ENCODE data around the gene CHCHD6. TPM values are rescaled to one million over a fixed set of nuclear protein-coding genes. Genes with fewer than 3 reads are reported as not detected.

Gene CHCHD6
- total RNA-seq, 6 experiments from 2014 or later: 1.7 to 5.3 (median 4.2) TPM

DNA sequence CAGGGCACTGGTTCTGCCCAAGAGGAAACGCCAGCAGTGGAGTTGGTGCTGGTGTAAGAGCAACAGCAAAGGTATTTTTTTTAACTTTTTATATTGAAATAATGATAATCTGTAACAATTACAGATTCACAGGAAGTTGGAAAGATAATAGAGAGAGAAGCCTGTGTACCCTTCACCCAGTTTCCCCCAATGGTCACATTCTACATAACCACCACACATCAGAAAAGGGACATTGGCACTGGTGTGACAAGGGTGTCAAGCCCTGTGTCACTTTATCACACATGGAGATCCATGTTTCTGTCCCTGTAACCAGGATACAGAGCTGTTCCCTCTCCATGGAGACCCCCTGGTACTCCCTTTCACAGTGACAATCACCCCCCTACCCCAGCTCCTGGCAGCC, 269.8 kb downstream of the CHCHD6 start:
- H3K4me3 ChIP-seq: no peak overlapping the region
- H3K36me3 ChIP-seq: no peaks in the 10 kb centered on the region
- H3K27me3 ChIP-seq: no peaks in the 10 kb centered on the region
- no peaks in the 10 kb centered on the region for H3K9me3 ChIP-seq
- DNase-seq (no peak), ATAC-seq (no peak)
- TF ChIP-seq POLR2A (IDR thresholded peaks at IDR 0.05): no peak
- 50% methylated on average over 1 of the region's 1 CpG for whole genome bisulfite sequencing (ENCODE audit: insufficient coverage, low coverage, low lambda C conversion rate, missing lambda C conversion rate)
- no peak overlapping the region for H3K27ac ChIP-seq
- intact Hi-C loops (cut with DNase I): no loop called here
- no peaks in the 10 kb centered on the region for H3K4me1 ChIP-seq

- Histone ChIP-seq H3K27ac (no peak overlapping the region), H3K9me3 (no peaks in the 10 kb centered on the region), H3K4me1 (no peaks in the 10 kb centered on the region), H3K4me3 (no peak overlapping the region), H3K36me3 (no peaks in the 10 kb centered on the region), H3K27me3 (no peaks in the 10 kb centered on the region)
- 32% methylated on average over 3 of the region's 3 CpGs for WGBS (ENCODE audit: insufficient coverage, low coverage, low lambda C conversion rate, missing lambda C conversion rate)
- ATAC-seq (no peak), DNase-seq (no peak)
- intact Hi-C loops (cut with DNase I): no loop called here
- TF ChIP-seq POLR2A (IDR thresholded peaks at IDR 0.05): no peak
- no peak for TF ChIP-seq CTCF (IDR thresholded peaks at IDR 0.05)
These were observed 270.7 kb downstream of the CHCHD6 start for GRCh38 chr3:126974756-126975155.

- no CpG with 5 or more reads among the region's 7 CpGs for WGBS (ENCODE audit: insufficient coverage, low coverage, low lambda C conversion rate, missing lambda C conversion rate)
- Histone ChIP-seq H3K9me3 (no peaks in the 10 kb centered on the region), H3K27ac (no peak overlapping the region), H3K27me3 (no peaks in the 10 kb centered on the region), H3K36me3 (no peaks in the 10 kb centered on the region), H3K4me3 (no peak overlapping the region), H3K4me1 (no peaks in the 10 kb centered on the region)
- intact Hi-C loops (cut with DNase I): no loop called here
- no peak for DNase-seq
- no peak for TF ChIP-seq CTCF (IDR thresholded peaks at IDR 0.05)
- no peak for TF ChIP-seq POLR2A (IDR thresholded peaks at IDR 0.05)
- no peak for ATAC-seq
These were observed 272.9 kb downstream of the CHCHD6 start for GRCh38 chr3:126976906-126977305.

DNA sequence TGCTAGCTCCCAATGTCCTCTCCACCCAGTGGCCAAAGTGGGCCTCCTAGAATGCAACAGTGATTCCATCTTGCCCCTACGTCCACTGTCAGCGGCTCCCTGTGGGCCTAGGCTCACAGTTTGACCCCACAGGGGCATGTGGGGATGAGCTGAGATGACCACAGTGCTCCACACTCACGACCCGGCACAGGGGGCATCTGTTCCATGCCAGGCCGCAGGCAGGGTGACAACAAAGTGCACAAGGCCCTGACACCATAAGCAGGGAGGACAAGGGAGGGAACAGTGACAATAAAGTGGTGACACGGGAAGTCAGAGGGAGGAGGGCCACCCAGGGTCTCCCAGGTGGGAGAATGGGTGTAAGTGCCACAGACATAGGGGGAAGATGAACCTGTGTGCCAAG, 273.8 kb downstream of the CHCHD6 start:
- Histone ChIP-seq H3K36me3 (no peaks in the 10 kb centered on the region), H3K27me3 (no peaks in the 10 kb centered on the region), H3K27ac (no peak overlapping the region), H3K4me3 (no peak overlapping the region), H3K4me1 (no peaks in the 10 kb centered on the region), H3K9me3 (no peaks in the 10 kb centered on the region)
- intact Hi-C loops (cut with DNase I): no loop called here
- TF ChIP-seq CTCF (IDR thresholded peaks at IDR 0.05) (no peak), POLR2A (IDR thresholded peaks at IDR 0.05) (no peak)
- WGBS (ENCODE audit: insufficient coverage, low coverage, low lambda C conversion rate, missing lambda C conversion rate): 79% methylated on average over 6 of the region's 6 CpGs
- ATAC-seq (no peak), DNase-seq (no peak)

GRCh38 chr3:126978291-126978690, 274.3 kb downstream of the CHCHD6 start:
- Histone ChIP-seq H3K27me3 (no peaks in the 10 kb centered on the region), H3K27ac (no peak overlapping the region), H3K4me3 (no peak overlapping the region), H3K9me3 (no peaks in the 10 kb centered on the region), H3K4me1 (no peaks in the 10 kb centered on the region), H3K36me3 (no peaks in the 10 kb centered on the region)
- 69% methylated on average over 4 of the region's 5 CpGs for WGBS (ENCODE audit: insufficient coverage, low coverage, low lambda C conversion rate, missing lambda C conversion rate)
- no peak for DNase-seq
- no peak for ATAC-seq
- intact Hi-C loops (cut with DNase I): no loop called here
- TF ChIP-seq POLR2A (IDR thresholded peaks at IDR 0.05) (no peak), CTCF (IDR thresholded peaks at IDR 0.05) (no peak)

All from right lobe of liver (tissue), 6 donors.